Measurements from ENCODE around the gene SFT2D1.

DNA sequence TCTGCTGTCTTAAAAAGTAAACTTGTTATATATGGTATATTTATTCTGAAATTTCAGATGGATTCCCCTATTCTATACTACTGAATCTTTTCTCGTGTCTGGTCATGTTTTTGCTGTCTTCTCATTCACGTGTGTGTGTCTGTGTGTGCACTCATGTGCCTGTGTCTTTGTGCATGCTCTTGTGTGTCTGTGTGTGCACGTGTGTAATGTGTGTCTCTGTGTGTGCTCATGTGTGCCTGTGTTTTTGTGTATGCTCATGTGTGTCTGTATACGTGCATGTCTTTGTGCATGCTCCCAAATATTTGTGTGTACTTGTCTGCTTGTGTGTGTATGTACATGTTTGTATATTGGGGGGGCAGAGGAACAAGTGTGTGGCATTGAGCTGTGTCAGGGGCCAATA lies 68.2 kb downstream of the SFT2D1 start:
- TF ChIP-seq POLR2A (IDR thresholded peaks at IDR 0.05) (no peak), CTCF (IDR thresholded peaks at IDR 0.05) (no peak)

Measured in body of pancreas (tissue), 4 donors.